Thoracic aorta (tissue), 2 donors: ENCODE results near the gene TM7SF3. TPM values are rescaled to one million over a fixed set of nuclear protein-coding genes. Genes with fewer than 3 reads are reported as not detected.
"Not testable (repeated sequence)": the region's sequence is repeated elsewhere in the genome, so short reads cannot be mapped to it uniquely, and the experiment has no call there.

Experiments
- ATAC-seq: fragments of 150-250 bp; one replicate; pipeline ENCODE4 v1.8.0; 2017; ENCODE audit warnings: low read depth; ENCODE audit not compliant: insufficient number of reproducible peaks, low FRiP score
- DNase-seq: peaks from one replicate; pipeline ENCODE4 v3.0.0-alpha.2; 2020; ENCODE audit warnings: low spot score
- H3K27ac ChIP-seq, 2 donors: fragments of 200-600 bp; sonication (generic); 1 replicate in 1 of 2; 2 replicates in 1 of 2; pipeline ENCODE4 v1.5.1; 2016; ENCODE audit warnings: mild to moderate bottlenecking in 2 of 2, moderate library complexity in 2 of 2
- H3K27me3 ChIP-seq: fragments of 200-600 bp; sonication (generic); replicated peaks from 2 replicates; pipeline ENCODE4 v1.6.0; 2016; ENCODE audit warnings: mild to moderate bottlenecking; ENCODE audit not compliant: insufficient read depth
- H3K36me3 ChIP-seq: fragments of 200-600 bp; sonication (generic); one replicate; pipeline ENCODE4 v1.5.1; 2016
- H3K4me1 ChIP-seq, 2 donors: fragments of 200-600 bp; sonication (generic); 1 replicate in 1 of 2; 2 replicates in 1 of 2; pipeline versions ENCODE4 v1.5.1 to v1.6.0; 2016; ENCODE audit warnings: low read depth in 2 of 2, mild to moderate bottlenecking in 1 of 2; ENCODE audit not compliant: control insufficient read depth in 1 of 2
- H3K4me3 ChIP-seq: fragments of 200-600 bp; sonication (generic); 2 replicates; pipeline ENCODE4 v1.5.1; 2016; ENCODE audit warnings: mild to moderate bottlenecking
- H3K9me3 ChIP-seq: fragments of 200-600 bp; sonication (generic); 2 replicates; pipeline ENCODE4 v1.5.1; 2016
- total RNA-seq, 2 donors: library from RNA; depleted of rRNA; stranded (reverse); fragments of >200 nt; gene quantifications; one replicate each; pipeline versions ENCODE4 v1.1.0 to v1.2.3, GENCODE V29; 2016
- TF ChIP-seq, protein P1 (sequence below): fragments of 200-600 bp; sonication (generic); IDR thresholded peaks from one replicate; pipeline ENCODE4 v1.5.1; 2019; ENCODE audit warnings: antibody characterized with exemption

TM7SF3 gene
- total RNA-seq, 2 donors from 2014 or later: 112 to 128 TPM

DNA sequence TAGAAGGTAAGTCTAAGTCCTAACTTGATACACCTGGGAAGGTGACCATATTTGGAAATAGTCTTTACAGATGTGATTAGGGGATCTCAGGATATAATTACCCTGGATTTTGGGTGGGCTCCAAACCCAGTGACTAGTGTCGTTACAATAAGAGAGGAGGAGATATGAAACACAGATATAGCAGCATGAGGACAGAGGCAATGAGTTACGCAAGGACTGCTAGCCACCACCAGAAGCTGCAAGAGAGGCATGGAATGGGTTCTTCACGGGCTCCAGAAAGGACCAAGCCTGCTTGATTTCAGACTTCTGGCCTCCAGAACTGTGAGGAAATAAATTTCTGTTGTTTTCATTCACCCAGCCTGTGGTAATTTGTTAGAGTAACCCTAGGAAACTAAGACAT lies 47.3 kb downstream of the TM7SF3 start:
- peaks cover 14% of the 10 kb centered on the region for H3K36me3 ChIP-seq

DNA sequence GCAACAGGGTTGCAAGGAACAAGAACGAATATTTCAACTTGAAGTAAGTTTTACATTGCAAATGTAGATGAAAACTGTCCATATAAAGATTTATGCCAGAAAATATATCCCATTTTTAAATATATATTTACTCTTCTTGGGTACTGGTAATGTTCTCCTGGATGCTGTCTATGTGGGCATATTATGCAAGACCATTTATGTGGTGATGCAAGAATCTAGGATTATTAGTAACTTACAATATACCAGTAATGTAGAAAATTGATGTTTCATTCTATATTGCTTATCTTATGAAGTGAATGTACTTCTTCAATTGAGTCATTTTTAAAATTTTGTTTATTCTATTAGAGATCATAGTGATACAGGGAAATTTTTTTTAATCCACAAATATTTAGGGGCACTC lies 50.8 kb downstream of the TM7SF3 start:
- no peaks in the 10 kb centered on the region for H3K9me3 ChIP-seq
- TF ChIP-seq, protein P1, sequence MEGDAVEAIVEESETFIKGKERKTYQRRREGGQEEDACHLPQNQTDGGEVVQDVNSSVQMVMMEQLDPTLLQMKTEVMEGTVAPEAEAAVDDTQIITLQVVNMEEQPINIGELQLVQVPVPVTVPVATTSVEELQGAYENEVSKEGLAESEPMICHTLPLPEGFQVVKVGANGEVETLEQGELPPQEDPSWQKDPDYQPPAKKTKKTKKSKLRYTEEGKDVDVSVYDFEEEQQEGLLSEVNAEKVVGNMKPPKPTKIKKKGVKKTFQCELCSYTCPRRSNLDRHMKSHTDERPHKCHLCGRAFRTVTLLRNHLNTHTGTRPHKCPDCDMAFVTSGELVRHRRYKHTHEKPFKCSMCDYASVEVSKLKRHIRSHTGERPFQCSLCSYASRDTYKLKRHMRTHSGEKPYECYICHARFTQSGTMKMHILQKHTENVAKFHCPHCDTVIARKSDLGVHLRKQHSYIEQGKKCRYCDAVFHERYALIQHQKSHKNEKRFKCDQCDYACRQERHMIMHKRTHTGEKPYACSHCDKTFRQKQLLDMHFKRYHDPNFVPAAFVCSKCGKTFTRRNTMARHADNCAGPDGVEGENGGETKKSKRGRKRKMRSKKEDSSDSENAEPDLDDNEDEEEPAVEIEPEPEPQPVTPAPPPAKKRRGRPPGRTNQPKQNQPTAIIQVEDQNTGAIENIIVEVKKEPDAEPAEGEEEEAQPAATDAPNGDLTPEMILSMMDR: no peak
- no peak overlapping the region for H3K4me3 ChIP-seq
- H3K27me3 ChIP-seq: no peaks in the 10 kb centered on the region
- DNase-seq (no peak), ATAC-seq (no peak)
- H3K36me3 ChIP-seq: peaks cover 3% of the 10 kb centered on the region
- H3K4me1 ChIP-seq: no peaks in the 10 kb centered on the region
- H3K27ac ChIP-seq: no peak overlapping the region

More for the DNA sequence above, 47.3 kb downstream of the TM7SF3 start:
- Histone ChIP-seq H3K4me1 (no peaks in the 10 kb centered on the region), H3K9me3 (no peaks in the 10 kb centered on the region), H3K27ac (no peak overlapping the region), H3K27me3 (no peaks in the 10 kb centered on the region), H3K4me3 (no peak overlapping the region)
- no peak for DNase-seq
- ATAC-seq: no peak
- TF ChIP-seq, protein P1: no peak

DNA sequence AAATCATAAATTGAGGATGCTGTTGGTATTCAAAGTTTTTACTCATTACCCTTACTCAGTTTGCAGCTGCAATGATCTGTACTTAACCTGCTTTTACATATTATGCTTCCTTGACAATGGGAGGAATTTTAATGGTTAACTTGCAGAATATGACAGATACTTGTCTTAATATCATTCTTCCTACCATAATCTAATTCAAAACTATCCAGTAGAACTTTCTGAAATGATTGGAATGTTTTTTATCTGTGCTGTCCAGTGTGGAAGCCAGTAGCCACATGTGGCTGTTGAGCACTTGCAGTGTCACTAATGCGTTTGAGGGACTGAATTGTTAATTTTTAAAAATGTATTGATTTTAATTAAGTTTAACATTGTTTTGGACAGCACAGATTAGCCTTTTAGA lies 52.4 kb downstream of the TM7SF3 start:
- no peak for DNase-seq
- Histone ChIP-seq H3K4me3 (no peak overlapping the region), H3K36me3 (peaks cover 12% of the 10 kb centered on the region), H3K27me3 (no peaks in the 10 kb centered on the region), H3K9me3 (no peaks in the 10 kb centered on the region), H3K4me1 (no peaks in the 10 kb centered on the region), H3K27ac (no peak overlapping the region)
- ATAC-seq: no peak
- TF ChIP-seq, protein P1: no peak

GRCh38 chr12:26961391-26961790 lies 52.8 kb downstream of the TM7SF3 start:
- not testable (repeated sequence) for ATAC-seq, H3K27me3 ChIP-seq, DNase-seq, H3K4me3 ChIP-seq, H3K27ac ChIP-seq, H3K4me1 ChIP-seq, H3K9me3 ChIP-seq
- H3K36me3 ChIP-seq: peaks cover 13% of the 10 kb centered on the region

DNA sequence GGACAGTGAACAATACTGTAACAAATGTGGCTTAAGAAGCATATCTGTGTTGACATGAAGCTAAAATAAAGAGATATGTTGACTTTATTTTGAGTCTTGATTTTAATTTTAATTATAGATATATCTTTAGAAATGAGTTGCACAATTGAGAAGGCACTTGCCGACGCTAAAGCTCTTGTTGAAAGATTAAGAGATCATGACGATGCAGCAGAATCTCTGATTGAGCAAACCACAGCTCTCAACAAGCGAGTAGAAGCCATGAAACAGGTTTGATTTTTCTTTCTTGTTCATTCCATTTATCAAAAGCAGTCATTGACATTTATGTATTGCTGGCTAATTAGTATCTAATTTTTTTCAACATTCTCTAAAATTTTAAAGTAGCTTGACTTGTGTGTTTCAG lies 60.2 kb downstream of the TM7SF3 start:
- Histone ChIP-seq H3K9me3 (no peaks in the 10 kb centered on the region), H3K27me3 (no peaks in the 10 kb centered on the region), H3K36me3 (peaks cover 13% of the 10 kb centered on the region), H3K27ac (no peak overlapping the region), H3K4me1 (peaks cover 0 to 5% of the 10 kb centered on the region in 2 donors), H3K4me3 (no peak overlapping the region)
- DNase-seq (no peak), ATAC-seq (no peak)
- TF ChIP-seq, protein P1: no peak

GRCh38 chr12:26953447-26953846 lies 60.7 kb downstream of the TM7SF3 start:
- DNase-seq: no peak
- Histone ChIP-seq H3K4me1 (peaks cover 0 to 5% of the 10 kb centered on the region in 2 donors), H3K9me3 (peaks cover 3% of the 10 kb centered on the region), H3K36me3 (peaks cover 14% of the 10 kb centered on the region), H3K27me3 (no peaks in the 10 kb centered on the region), H3K27ac (no peak overlapping the region), H3K4me3 (no peak overlapping the region)
- ATAC-seq: no peak
- TF ChIP-seq, protein P1: no peak
